PC-9 (cell line): Measurements from ENCODE around the gene B4GALT1.

Source experiments
- CTCF ChIP-seq: fragments of 200-600 bp; sonication (generic); conservative IDR thresholded peaks from 2 replicates; pipeline ENCODE4 v1.6.1; 2017; ENCODE audit warnings: mixed run types, antibody characterized with exemption, mild to moderate bottlenecking, moderate library complexity
- EZH2 ChIP-seq: fragments of 200-600 bp; sonication (generic); IDR thresholded peaks from 2 replicates; pipeline ENCODE4 v1.8.0; 2017; ENCODE audit warnings: antibody characterized with exemption, low read depth

GRCh38 chr9:33101104-33101951, 65.8 kb downstream of the B4GALT1 start:
- TF ChIP-seq EZH2: no peak
- no peak for TF ChIP-seq CTCF
